Kidney glomerular epithelial cell (primary cell): ENCODE measurements around the gene TVP23C.
A peak's percentile ranks its signal among the peaks of the same experiment; 100 is the strongest.
"Not testable (repeated sequence)": the region's sequence is repeated elsewhere in the genome, so short reads cannot be mapped to it uniquely, and the experiment has no call there.

Source experiments
- DNase-seq: peaks from one replicate; lab custom pipeline; 2025; lab: John Stamatoyannopoulos, UW

Gene TVP23C

DNA sequence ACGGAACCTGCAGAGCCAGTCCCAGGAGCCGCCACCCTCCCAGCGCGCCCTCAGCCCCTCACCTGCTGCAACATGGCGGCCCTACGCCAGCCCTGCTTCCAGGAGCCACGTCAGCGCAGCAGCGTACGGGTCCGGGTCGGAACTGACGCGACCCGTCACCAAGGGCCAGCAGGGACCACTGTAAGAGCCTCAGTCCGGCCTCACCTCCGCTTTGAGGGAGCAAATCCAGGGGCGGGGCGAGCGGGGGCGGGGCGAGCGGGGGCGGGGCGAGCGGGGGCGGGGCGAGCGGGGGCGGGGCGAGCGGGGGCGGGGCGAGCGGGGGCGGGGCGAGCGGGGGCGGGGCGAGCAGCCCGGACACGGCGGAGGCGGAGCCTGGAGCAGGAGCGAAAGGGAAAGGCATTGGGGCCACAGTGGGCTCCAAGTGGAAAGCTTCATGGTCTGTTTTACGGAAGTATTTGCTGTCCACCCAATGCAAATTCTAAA is at the start of gene TVP23C:
Gene TVP23C, minus strand, starts transcription at position 109 of the 483 bp plus-strand sequence. Its CDS starts 35 bp downstream, at position 74.
- peak; percentile 3 for DNase-seq

DNA sequence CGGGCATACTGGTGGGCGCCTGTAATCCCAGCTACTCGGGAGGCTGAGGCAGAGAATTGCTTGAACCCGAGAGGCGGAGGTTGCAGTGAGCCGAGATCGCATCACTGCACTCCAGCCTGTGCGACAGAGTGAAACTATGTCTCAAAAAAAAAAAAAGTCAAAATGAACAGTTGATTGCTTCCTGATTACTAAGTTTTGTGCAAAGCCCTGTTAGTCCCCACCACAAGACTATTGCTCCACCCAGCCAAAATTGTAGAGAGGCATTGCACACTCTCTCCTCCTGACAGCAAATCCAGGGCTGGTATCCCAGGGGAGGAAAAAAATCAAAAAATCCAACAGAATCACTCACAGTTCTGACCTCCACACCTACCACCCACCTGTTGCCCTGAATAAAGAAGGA is 29.7 kb upstream of the TVP23C start:
- DNase-seq = not testable (repeated sequence)

DNA sequence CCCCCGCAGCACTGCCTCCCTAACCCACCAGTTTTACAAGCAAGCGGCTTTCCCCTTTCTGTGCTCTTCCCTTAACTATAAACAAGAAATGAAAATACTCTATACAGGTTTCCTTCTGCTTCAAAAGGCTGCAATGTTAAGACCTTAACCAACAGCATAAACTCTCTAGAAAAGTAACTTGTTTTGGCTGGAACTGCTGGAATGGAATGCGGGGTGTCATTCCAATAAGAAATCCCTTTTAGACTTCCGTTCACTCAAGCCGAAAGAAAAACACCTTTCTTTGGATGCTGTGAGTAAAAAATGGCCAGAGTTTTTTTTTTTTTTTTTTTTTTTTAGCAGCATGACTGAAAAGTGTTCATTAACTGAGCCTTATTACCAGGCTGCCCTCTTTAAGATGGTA is 28.7 kb upstream of the TVP23C start:
- not testable (repeated sequence) for DNase-seq

DNA sequence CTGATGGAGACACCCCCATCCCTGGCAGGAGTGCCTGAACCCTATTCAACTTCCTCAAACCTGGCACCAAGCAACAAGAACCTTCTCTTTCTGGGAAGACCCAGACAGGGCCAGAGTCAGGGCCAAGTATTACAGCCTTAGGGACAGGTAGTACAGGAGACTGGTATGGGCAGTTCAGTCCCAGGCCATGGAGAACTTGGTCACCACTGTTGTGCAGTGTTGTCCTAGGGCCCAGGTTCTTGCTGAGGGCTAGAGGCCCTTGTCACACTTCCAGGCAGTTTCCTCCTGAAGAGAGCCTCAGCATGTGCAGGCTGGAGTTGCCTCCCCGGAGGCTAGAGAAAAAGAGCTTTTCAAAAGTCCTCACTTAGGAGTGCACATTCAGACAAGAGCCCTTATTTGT is 27.6 kb upstream of the TVP23C start:
- DNase-seq = not testable (repeated sequence)

DNA sequence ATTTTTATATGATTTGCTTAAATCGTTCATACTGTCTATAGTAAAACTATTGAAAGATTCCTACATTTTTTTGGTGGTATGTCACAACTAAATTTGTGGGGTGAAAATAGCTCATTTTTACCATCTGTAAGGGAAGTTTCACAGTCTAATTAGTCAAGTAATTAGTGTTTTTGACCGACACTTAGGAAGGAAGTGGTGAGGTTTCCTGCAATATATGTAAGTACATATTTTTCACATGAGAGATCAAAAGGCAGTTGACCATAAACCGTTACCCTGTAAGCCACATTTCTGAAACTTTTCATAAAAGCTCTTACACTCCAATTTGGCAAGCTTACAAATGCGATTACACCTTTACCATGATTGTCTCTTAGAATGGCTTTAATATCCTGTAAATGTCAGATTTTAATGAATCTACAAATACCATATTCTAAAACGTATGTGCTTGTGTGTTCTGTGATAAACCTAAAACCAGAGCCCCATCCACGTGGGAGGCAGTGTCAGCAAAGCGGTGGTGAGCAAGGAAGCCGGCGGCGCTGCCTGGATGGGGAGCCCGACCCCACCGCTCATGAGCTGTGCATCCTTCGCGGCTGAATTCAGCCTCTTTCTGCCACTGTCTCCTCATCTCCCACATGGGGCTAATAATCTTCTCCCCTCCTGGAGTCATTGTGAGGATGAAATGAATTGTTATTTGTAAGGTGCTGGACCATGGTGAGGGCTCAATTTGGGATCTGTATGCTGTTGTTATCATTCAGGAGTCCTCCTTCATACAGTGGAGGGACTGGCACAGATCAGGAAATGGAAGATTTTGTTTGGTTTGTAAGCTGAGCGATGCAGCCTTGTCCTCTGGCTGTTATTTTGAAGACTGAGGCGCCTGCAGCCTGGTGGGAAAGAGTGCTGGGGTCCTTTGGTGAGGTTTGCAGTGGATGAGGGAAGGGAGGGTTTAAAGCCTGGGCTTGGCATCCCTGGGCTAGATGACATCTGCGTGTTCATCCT is 26.6 kb upstream of the TVP23C start:
- not testable (repeated sequence) for DNase-seq

DNA sequence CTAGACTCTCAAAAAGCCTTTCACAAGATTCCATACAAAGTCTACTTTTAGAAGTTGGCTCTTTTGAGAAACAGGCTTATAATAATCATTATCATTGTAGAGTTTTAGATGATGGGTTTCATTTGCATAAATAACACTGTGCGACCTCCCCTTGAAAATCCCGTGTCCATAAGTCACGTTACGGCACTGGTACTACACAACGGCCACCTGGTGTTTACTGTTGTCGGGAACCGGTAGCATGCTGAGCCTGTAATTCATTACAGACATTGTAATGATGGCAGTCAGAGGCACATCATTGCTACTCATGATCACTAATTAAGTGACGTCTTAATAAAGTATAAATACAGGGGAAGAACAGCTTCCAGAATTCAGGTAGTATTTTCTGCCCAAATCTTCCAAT is 24.7 kb upstream of the TVP23C start:
- DNase-seq = not testable (repeated sequence)

DNA sequence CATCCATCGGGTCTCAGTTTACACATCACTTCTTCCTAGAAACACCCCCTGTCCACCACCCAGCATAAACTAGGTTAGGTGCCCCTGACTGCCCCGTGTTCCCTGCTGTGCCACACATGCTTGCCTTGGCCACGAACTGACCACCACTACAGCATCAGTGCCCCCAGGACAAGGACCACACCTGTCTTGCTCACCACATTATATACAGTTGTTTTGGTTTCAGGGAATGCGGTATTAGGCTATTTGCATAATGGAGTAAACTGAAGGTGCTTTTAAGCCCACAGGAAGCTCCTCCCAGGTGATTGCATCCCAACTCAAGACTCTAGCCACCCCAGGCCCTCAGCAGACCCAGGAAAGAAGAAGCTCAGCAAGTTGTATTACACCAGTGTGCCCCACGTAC is 20.0 kb upstream of the TVP23C start:
- DNase-seq = not testable (repeated sequence)

DNA sequence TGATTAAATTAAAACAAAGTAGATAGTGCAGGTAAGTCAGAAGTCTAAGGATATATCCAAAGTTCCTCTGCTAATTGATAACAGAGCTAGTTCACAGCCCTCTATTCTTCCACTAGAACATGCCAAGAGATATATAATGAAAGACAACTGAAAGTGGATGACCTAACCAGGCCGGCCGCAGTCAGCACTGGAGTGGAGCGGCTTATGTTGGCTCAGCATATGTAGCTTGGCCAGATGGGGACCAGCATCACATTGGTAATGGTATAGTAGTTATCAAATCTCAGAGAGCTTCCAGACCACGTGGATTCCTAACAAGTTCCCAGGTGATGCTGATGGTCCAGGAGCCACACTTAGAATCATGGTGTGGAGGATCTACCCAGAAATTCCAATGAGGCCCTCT is 18.2 kb upstream of the TVP23C start:
- not testable (repeated sequence) for DNase-seq

DNA sequence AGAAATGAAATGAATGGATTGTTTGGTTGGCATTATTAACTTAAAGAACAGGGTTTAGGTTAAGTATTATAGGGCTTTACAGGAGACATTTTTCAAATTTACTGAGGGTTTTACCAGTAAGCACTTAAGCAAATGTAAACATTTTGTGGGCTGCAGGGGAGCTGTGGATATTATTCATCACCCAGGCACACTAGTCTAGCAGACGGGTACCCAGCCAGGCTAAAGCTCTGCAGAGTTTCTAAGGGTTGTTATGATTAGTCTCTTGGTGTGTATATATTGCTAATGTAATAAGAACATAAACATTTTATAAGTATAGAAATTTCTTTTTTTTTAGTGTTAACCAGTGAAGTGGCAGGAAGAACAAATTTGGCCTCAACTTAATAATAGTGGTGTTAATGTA is 13.6 kb upstream of the TVP23C start:
- not testable (repeated sequence) for DNase-seq

DNA sequence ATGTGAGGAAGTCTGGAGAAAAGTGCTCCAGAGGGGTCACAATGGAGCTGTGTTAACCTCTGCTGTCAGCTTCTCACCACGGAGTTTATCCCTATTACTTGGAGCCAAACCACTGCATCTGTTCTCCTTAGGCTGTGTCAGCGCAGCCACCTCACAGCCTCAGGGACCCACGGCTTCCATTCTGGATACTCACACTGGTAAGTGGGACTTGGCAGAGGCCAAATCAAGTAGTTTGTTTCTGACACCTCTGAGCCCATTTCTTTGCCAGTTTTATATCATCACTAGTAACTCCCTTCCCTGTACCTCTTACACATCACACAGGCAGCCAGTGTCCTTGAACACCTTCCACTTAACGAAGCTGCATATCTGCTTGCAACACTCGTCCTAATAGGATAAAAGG is 11.4 kb upstream of the TVP23C start:
- not testable (repeated sequence) for DNase-seq

DNA sequence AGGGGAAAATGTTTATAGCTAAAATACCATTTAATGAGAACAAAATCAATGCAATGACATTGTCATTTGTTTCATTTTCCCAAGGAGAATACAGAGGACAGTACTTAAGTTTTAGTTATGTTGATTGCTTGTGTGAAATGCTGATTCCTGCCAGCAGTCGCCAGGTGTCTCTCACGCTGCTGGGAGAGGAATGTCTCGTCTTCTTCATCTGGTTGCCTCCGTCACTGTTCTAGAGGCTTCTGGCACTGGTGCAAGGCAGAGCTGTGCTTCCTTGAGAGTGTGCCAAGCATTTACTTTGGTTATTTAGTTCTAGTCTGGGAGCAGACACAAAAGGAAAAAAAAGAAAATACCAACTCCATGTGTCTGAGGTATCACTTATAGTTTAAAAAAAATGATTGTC is 10.6 kb upstream of the TVP23C start:
- peak; percentile 1 for DNase-seq

DNA sequence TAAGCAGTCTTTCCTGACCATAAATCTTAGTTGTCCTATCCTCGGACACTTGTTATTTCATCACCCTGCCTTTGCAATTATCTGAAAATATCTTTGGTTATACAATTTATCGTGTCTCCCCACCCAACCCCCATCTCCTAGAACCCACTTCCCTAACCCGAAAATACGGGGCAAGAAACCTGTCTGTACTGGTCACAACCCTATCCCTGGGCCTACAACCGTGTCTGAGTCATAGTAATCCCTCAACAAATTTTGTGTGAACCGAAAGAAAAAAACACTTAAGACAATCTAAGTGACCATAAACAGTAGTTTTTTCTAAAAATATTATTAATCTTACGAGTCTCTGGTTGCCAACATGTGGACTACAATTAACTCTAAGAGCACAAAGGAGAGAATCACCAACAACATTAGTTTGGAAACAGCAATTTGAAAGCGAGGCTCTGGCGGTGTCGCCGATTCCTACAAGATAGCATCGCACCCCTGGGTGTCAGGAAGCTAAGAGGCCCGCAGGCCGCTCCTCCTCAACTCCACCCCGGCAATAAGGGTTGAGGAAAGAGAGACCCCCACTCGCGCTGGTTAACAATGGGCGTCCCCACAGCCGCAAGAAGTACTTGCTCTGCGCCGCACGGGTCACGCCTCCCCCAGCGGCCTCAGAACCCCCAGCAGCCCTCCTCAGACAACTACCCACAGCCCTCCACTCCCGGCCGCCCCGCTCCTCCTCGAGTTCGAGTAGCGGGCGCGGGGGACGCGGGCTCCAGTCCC is 489 bp downstream of the TVP23C start:
- not testable (repeated sequence) for DNase-seq

DNA sequence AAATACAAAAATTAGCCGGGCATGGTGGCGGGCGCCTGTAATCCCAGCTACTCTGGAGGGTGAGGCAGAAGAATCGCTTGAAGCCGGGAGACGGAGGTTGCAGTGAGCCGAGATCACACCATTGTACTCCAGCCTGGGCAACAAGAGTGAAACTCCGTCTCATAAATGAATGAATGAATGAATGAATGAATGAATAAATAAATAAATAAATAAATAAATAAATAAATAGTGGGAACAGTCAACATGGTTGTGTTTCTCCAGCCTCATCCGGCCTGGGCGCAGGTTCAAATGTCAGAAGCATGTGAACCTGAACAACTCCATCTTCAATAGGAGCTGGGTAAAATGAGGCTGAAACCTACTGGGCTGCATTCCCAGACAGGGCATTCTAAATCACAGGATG is 1.8 kb downstream of the TVP23C start:
- DNase-seq = not testable (repeated sequence)

DNA sequence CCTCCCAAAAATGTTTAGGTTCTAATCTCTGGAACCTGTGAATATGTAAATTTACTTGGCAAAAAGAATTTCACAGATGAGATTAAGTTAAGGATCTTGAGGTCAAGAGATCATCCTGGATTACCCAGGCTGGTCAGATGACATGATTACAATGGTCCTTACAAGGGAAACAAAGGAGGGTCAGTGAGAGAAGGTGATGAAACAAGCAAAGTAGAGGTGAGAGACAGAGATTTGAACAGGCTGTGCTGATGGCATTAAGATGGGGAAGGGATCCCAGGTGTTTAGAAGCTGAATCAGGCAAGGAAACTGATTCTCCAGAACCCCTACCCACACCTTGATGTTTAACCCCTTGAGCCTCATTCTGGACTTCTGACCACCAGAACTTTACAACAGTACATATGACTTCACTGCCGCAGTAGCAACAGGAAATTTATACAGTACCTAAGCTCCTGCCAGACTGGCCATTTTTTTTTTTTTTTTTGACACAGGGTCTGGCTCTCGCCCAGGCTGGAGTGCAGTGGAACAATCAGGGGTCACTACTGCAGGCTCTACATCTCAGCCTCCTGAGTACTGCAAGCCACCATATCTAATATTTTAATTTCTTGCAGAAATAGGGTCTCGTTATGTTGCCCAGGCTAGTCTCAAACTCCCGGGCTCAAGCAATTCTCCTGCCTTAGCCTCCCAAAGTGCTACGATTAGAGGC is 4.7 kb downstream of the TVP23C start:
- not testable (repeated sequence) for DNase-seq

DNA sequence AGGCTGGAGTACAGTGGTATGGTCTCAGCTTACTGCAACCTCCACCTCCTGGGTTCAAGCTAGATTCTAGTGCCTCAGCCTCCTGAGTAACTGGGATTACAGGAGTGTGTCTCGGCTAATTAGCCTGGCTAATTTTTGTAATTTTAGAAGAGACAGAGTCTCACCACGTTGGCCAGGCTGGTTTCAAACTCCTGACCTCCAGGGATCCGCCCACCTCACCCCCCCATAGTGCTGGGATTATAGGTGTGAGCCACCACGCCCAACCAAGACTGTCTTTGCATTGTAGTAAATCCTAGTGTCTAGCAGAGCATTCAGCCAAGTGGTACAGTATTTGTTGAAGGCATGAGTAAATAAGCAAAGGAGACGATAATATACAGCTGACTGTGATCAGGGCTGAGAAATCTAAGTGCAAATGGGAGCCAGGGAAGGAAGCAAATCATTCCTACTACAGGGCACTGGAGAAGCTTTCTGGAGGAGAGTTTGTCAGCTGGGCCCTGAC is 5.9 kb downstream of the TVP23C start:
- DNase-seq = not testable (repeated sequence)

DNA sequence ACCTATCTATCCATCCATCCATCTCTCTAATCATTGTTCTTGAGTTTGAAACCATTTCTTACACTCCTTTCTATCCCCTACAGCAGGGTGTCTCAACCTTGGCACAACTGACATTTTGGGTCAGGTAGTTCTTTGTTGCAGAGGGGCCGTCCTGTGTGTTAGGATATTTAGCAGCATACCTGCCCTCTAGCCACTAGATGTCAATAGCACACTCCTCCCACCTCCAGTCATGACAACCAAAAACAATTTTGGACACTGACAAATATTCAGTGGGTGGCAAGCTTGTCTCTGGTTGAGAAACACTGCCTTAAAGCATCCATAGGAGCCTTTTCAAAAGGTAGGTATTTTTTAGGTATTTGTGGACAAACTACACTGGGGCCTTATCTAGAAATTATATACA is 10.4 kb downstream of the TVP23C start:
- not testable (repeated sequence) for DNase-seq

DNA sequence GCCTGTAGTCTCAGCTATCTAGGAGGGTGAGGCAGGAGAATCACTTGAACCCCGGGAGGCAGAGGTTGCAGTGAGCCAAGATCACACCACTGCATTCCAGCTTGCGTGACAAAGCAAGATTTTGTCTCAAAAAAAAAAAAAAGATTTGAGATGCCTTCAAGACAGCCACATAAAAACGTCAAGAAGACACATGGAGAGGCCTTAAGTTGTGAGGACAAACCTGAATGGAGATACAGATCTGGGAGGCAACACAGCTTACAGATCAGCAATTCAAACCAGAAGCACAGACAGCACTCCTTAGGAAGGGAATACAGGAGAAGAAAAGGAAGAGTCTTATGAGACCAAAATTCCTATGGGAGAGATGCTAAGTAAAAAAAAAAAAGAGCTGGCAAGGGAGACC is 13.7 kb downstream of the TVP23C start:
- not testable (repeated sequence) for DNase-seq

DNA sequence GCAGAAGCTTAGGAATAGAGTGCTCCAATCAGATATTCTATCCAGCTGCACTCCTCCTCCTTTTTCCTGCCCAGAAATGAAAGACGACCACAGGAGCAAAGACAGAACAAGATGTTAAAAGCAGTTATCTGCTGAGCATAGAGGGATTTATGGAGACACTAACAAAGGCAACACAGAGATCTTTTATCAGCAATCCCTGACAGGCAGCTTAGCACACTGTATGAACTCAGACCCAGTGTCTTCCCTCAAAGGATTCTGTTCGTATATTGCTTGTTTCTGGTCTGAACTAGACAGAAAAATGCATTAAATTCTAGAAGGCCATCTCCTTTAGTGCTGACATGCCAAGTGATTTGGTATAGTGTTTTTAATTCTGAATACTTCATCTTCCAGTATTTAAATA is 16.7 kb downstream of the TVP23C start:
- DNase-seq = not testable (repeated sequence)

DNA sequence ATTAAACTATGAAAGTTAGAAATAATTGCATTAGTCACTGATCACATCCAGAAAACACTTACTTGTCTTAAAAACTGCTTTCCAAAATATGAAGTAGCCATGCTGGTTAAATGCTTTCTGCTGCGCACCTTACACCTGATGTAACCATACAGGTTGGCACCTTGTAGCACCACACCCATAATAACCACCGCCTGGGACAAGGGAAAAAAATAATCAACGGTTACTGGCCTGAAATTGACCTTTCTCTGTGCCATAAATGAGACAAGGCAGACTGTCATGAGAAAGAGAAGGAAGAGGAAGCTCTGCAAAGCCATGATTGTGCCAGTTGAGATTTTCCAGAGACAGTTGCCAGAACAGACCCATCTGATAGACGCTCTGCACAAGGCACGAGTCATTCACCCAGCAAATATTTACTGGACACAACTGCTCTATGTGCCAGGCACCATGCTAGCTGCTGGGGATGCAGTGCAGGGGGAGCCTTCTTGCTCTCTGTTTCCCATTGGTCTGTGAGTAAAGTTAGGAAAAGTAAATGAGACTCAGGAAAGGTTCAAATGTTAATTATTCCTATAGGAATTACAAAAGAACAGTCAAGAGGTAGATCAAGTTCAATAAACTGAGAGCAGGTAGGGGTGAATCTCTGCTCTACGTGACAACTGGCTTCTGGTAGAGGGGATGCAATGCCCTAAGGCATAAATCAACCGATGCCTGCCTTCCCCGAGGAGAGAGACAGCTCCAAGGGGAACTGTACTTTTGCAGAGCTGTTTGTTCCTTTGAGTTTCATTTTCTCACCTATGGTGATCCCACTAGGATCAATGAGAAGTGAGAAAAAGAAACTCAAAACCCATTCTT is 22.7 kb downstream of the TVP23C start:
- DNase-seq = not testable (repeated sequence)

DNA sequence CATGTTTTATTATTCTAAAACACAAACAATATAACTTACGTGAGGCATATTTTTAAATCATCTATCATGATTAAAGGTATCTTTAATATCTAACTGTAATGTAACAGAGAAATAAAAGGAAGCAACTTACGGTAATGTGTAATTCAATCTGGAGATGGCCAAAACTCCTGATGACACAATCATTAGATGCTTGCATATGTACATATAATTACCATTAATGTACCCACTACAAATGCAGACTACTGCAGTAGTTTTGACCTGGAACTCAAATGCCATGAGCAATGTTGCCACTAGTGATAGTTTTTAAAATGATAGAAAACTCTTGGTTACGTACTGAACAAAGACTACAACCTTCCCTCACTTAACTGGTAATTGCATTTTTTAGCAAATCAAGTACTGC is 30.2 kb downstream of the TVP23C start:
- not testable (repeated sequence) for DNase-seq
